Measurements from ENCODE around the gene REEP5. TPM values are rescaled to one million over a fixed set of nuclear protein-coding genes. Genes with fewer than 3 reads are reported as not detected.

Gene REEP5
- total and polyA plus RNA-seq, 2 of the 4 experiments (the other 2 are of a cell fraction) = 49.3 to 82.0 TPM

DNA sequence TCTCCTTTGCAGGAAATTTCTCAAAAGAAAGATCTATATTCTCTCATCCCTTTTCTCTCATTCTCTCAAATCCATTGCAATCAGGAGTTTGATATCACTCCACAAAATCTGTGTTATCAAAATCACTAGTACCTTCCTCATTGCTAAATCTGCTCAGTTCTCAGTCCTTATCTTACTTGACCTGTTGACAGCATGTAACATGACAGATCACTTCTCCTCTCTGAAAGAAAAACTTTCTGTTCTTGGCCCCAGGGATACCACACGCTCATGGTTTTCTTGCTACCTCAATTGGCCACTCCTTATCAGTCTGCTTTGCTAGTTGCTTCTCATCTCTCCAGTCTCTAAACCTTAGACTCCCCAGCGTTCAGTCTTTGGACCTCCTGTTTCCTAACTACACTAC, 38.8 kb downstream of the REEP5 start:
- Histone ChIP-seq H2BK20ac (ENCODE audit: low read depth, low read length) (no peak overlapping the region), H3K27me3 (ENCODE audit: control insufficient read depth, insufficient read depth, low read length) (no peaks in the 10 kb centered on the region), H3K14ac (replicated peaks; ENCODE audit: low read depth, low read length) (no peak overlapping the region), H3K36me3 (ENCODE audit: control insufficient read depth, insufficient read depth, low read length) (peaks cover 50% of the 10 kb centered on the region), H4K91ac (ENCODE audit: insufficient read depth, low read depth, low read length) (no peak overlapping the region), H2BK120ac (ENCODE audit: low read depth, low read length) (no peak overlapping the region), H3K27ac (ENCODE audit: insufficient read depth, low read length) (no peak overlapping the region), H2AK5ac (ENCODE audit: low read depth, low read length) (no peak overlapping the region), H3K9me1 (ENCODE audit: insufficient read depth, low read length) (peaks cover 18% of the 10 kb centered on the region), H2BK15ac (ENCODE audit: low read depth, low read length) (no peak overlapping the region), H4K5ac (ENCODE audit: low read depth, low read length) (no peak overlapping the region), H2AFZ (replicated peaks; ENCODE audit: low read length, poor library complexity) (no peak overlapping the region), H3K9ac (ENCODE audit: low read depth, low read length) (no peak overlapping the region), H3K4ac (ENCODE audit: low read depth, low read length) (no peak overlapping the region), H3K23ac (ENCODE audit: low read depth, low read length) (no peak overlapping the region), H2BK5ac (ENCODE audit: low read depth, low read length, poor library complexity, severe bottlenecking) (no peak overlapping the region), H4K20me1 (ENCODE audit: insufficient read depth, low read length) (peaks cover 18% of the 10 kb centered on the region; the same call in 1 of the 2 replicates), H3K4me2 (ENCODE audit: low read depth, low read length) (no peak overlapping the region), H3K4me3 (ENCODE audit: insufficient read depth, low read depth, low read length) (no peak overlapping the region), H3K4me1 (ENCODE audit: control insufficient read depth, insufficient read depth, low read length) (0 out of 2 replicates have a peak, but pooled peaks cover 2% of the 10 kb centered on the region), H3K18ac (ENCODE audit: low read depth, low read length) (no peak overlapping the region), H2AK9ac (replicated peaks; ENCODE audit: low read depth, low read length, poor library complexity) (no peak overlapping the region), H3K9me3 (ENCODE audit: control insufficient read depth, insufficient read depth, low read length) (no peaks in the 10 kb centered on the region), H3K79me1 (ENCODE audit: low read depth in 1 of 2, low read length in 2 of 2) (peaks cover 32 to 57% of the 10 kb centered on the region in 2 experiments; a peak in 3 of 4 replicates), H4K8ac (ENCODE audit: low read depth in 2 of 2, low read length in 2 of 2) (no peak overlapping the region), H3K56ac (ENCODE audit: extremely low read depth, insufficient read depth, low read length) (no peak overlapping the region)
- in situ Hi-C loops (cut with MboI; ENCODE audit: low sequenced_read_pairs) (no loop called here), intact Hi-C loops (cut with micrococcal nuclease) (no loop called here), dilution Hi-C loops (cut with HindIII; ENCODE audit: low sequenced_read_pairs, unreplicated experiment) (no loop called here)
- BruUV-seq (replicated peaks) = no TSS peak
- ATAC-seq (ENCODE audit: low read depth) = no peak
- no peak for DNase-seq
- TF ChIP-seq POLR2A (IDR thresholded peaks at IDR 0.05; ENCODE audit: low read depth, low read length) (no peak), CHD1 (IDR thresholded peaks at IDR 0.05; ENCODE audit: low read depth, low read length) (no peak), BHLHE40 (IDR thresholded peaks at IDR 0.05; ENCODE audit: low read depth, low read length) (no peak), NFE2L2 (IDR thresholded peaks at IDR 0.05; ENCODE audit: low read depth, low read length) (no peak), MAZ (IDR thresholded peaks at IDR 0.05; ENCODE audit: borderline replicate concordance, low read depth, low read length) (no peak), MAFK (IDR thresholded peaks at IDR 0.05; ENCODE audit: low read depth, low read length) (no peak), CEBPB (IDR thresholded peaks at IDR 0.05; ENCODE audit: low read depth, low read length) (no peak), RFX5 (IDR thresholded peaks at IDR 0.05; ENCODE audit: low read depth, low read length) (no peak), FOS (IDR thresholded peaks at IDR 0.05; ENCODE audit: low read depth, low read length) (no peak), MXI1 (IDR thresholded peaks at IDR 0.05; ENCODE audit: borderline replicate concordance, low read depth, low read length) (no peak), SMC3 (IDR thresholded peaks at IDR 0.05; ENCODE audit: low read depth, low read length) (no peak), RAD21 (IDR thresholded peaks at IDR 0.05; ENCODE audit: low read length) (no peak), RCOR1 (IDR thresholded peaks at IDR 0.05; ENCODE audit: insufficient replicate concordance, low read length) (no peak)
- TF ChIP-seq, protein P1, sequence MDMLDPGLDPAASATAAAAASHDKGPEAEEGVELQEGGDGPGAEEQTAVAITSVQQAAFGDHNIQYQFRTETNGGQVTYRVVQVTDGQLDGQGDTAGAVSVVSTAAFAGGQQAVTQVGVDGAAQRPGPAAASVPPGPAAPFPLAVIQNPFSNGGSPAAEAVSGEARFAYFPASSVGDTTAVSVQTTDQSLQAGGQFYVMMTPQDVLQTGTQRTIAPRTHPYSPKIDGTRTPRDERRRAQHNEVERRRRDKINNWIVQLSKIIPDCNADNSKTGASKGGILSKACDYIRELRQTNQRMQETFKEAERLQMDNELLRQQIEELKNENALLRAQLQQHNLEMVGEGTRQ (IDR thresholded peaks at IDR 0.05; ENCODE audit: low read depth, low read length) = no peak
- TF ChIP-seq, protein P2, sequence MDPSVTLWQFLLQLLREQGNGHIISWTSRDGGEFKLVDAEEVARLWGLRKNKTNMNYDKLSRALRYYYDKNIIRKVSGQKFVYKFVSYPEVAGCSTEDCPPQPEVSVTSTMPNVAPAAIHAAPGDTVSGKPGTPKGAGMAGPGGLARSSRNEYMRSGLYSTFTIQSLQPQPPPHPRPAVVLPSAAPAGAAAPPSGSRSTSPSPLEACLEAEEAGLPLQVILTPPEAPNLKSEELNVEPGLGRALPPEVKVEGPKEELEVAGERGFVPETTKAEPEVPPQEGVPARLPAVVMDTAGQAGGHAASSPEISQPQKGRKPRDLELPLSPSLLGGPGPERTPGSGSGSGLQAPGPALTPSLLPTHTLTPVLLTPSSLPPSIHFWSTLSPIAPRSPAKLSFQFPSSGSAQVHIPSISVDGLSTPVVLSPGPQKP (IDR thresholded peaks at IDR 0.05; ENCODE audit: borderline replicate concordance, low read depth, low read length) = no peak
- TF ChIP-seq, protein P3, sequence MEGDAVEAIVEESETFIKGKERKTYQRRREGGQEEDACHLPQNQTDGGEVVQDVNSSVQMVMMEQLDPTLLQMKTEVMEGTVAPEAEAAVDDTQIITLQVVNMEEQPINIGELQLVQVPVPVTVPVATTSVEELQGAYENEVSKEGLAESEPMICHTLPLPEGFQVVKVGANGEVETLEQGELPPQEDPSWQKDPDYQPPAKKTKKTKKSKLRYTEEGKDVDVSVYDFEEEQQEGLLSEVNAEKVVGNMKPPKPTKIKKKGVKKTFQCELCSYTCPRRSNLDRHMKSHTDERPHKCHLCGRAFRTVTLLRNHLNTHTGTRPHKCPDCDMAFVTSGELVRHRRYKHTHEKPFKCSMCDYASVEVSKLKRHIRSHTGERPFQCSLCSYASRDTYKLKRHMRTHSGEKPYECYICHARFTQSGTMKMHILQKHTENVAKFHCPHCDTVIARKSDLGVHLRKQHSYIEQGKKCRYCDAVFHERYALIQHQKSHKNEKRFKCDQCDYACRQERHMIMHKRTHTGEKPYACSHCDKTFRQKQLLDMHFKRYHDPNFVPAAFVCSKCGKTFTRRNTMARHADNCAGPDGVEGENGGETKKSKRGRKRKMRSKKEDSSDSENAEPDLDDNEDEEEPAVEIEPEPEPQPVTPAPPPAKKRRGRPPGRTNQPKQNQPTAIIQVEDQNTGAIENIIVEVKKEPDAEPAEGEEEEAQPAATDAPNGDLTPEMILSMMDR (conservative IDR thresholded peaks at IDR 0.05; ENCODE audit: low read depth, low read length) = no peak
- 86% methylated on average over 1 of the region's 2 CpGs; no CpG with 5 or more reads in 1 of the 2 experiments for WGBS, 2 experiments (ENCODE audit: extremely low coverage in 2 of 2, insufficient read length in 1 of 2)
- POLR2A ChIA-PET (ENCODE audit: unreplicated experiment) = no interaction called here
- CTCF ChIA-PET = no interaction called here
